ENCODE data around the gene FRMD6.
"Not testable (repeated sequence)": the region's sequence is repeated elsewhere in the genome, so short reads cannot be mapped to it uniquely, and the experiment has no call there.

The FRMD6 gene

DNA sequence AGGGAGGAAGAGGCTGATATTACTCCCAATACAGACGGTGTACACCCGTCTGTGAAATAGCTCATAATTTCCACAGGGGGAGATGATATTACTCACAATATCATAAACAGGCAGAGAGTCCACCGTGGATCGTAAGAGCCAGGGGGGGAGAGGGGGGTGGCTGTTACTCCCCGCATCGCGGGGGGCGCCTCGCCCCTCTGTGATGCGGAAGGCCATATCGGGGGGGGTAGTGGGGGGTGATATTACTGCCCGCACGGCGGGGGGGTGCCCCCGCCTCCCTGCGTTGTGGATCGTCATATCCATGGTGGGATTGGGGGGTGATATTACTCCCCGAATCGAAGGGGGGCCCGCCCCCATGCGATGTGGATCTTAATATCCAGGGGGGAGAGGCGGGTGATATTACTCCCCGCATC lies 91.9 kb downstream of the FRMD6 start:
- no peak for FAIRE-seq
- TF ChIP-seq CTCF (IDR thresholded peaks at IDR 0.05; ENCODE audit: insufficient read depth, missing control alignments), result no peak

DNA sequence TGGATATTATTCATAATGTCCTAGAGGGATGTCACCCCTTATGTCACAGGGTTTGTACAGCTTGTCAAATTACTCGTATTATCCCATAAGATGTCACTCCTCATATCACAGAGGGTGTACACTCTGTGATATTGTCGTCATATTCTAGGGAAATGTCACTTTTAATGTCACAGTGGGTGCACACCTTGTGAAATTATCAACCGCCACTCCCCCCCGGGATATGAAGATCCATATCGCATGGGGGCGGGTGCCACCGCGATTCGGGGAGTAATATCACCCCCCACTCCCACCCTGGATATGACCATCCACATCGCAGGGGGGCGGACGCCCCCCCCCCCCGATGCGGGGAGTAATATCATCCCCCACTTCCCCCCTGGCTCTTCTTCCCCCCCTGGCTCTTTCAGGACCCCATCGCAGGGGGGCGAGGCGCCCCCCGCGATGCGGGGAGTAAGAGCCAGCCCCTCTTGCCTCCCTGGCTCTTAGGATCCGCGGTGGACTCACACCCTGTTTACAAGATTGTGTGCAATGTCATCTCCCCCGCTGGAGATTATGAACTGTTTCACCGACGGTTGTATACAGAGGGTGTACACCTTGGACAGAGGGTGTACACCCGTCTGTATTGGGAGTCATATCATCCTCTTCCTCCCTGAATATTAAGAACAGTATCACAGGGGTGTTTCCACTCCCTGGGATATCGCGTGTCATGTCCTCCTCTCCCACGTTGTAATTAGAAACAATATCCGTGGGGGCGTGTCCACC lies 92.8 kb downstream of the FRMD6 start:
- no peak for DNase-seq (ENCODE audit: insufficient read length, low spot score)
- no peak for TF ChIP-seq CTCF (IDR thresholded peaks at IDR 0.05; ENCODE audit: insufficient read depth, missing control alignments)
- FAIRE-seq, result no peak

More for the DNA sequence above, 91.9 kb downstream of the FRMD6 start:
- DNase-seq (ENCODE audit: insufficient read length, low spot score), result no peak

GRCh38 chr14:51746823-51747222 lies 95.1 kb downstream of the FRMD6 start:
- not testable (repeated sequence) for DNase-seq (ENCODE audit: insufficient read length, low spot score); FAIRE-seq

GRCh38 chr14:51750542-51750941 lies 98.8 kb downstream of the FRMD6 start:
- FAIRE-seq, result no peak

DNA sequence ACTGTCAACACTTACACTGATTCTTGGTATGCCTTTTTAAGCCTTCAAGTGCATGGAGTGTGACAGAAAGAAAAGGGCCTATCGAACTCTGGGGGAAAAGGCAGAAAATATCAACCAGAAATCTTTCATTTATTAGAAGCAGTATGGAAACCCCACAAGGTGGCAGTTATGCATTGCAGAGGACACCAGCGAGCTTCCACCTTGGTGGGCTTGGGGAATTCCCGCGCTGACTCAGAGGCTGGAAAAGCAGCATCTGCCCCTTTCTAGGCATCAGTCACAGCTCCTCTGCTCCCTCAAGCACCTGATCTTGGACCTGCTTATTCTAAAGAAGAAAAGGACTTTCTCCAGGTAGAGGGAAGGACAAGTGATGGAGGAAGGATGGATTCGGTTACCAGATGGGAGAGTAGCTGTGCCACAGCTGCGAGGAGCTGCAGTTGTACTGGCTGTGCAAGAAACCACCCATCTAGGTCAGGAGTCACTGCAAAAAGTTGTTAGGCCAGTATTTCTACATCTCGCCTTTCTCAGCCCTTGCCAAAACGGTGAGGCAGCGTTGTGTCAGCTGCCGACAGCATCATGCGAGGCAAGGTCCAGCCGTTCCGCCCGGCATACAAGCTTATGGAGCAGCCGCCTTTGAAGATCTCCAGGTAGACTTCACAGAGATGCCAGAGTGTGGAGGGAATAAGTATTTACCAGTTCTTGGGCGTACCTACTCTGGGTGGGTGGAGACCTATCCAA lies 100.1 kb downstream of the FRMD6 start:
- not testable (repeated sequence) for FAIRE-seq; DNase-seq (ENCODE audit: insufficient read length, low spot score)

More at GRCh38 chr14:51750542-51750941, 98.8 kb downstream of the FRMD6 start:
- TF ChIP-seq CTCF (IDR thresholded peaks at IDR 0.05; ENCODE audit: insufficient read depth, missing control alignments), result no peak
- DNase-seq (ENCODE audit: insufficient read length, low spot score), result no peak

GRCh38 chr14:51757756-51758155 lies 106.0 kb downstream of the FRMD6 start:
- FAIRE-seq; DNase-seq (ENCODE audit: insufficient read length, low spot score): not testable (repeated sequence)

GRCh38 chr14:51759950-51760349 lies 108.2 kb downstream of the FRMD6 start:
- TF ChIP-seq CTCF (IDR thresholded peaks at IDR 0.05; ENCODE audit: insufficient read depth, missing control alignments), result no peak
- DNase-seq (ENCODE audit: insufficient read length, low spot score), result no peak
- no peak for FAIRE-seq

DNA sequence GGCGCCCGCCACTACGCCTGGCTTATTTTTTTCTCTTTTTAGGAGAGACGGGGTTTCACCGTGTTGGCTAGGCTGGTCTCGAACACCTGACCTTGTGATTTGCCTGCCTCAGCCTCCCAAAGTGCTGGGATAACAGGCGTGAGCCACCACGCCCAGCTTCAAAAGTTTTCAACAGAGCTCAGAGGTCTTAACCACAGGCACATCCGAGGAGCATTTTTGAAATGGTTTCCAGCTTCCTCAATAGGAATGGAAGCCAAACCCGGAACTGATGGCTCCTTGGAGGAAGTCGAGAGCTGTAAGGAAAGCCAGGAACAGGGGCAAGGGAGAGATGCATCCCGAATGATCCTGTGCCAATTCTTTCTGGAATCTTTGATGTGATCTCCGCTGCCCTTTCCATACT lies 114.0 kb downstream of the FRMD6 start:
- DNase-seq (ENCODE audit: insufficient read length, low spot score); FAIRE-seq: not testable (repeated sequence)

GRCh38 chr14:51766586-51766985 lies 114.9 kb downstream of the FRMD6 start:
- not testable (repeated sequence) for FAIRE-seq

GRCh38 chr14:51769261-51769660 lies 117.6 kb downstream of the FRMD6 start:
- not testable (repeated sequence) for FAIRE-seq; DNase-seq (ENCODE audit: insufficient read length, low spot score)

More at GRCh38 chr14:51766586-51766985, 114.9 kb downstream of the FRMD6 start:
- not testable (repeated sequence) for DNase-seq (ENCODE audit: insufficient read length, low spot score)

Measured in D721Med (cell line).